ENCODE results near the gene COL5A1.

DNA sequence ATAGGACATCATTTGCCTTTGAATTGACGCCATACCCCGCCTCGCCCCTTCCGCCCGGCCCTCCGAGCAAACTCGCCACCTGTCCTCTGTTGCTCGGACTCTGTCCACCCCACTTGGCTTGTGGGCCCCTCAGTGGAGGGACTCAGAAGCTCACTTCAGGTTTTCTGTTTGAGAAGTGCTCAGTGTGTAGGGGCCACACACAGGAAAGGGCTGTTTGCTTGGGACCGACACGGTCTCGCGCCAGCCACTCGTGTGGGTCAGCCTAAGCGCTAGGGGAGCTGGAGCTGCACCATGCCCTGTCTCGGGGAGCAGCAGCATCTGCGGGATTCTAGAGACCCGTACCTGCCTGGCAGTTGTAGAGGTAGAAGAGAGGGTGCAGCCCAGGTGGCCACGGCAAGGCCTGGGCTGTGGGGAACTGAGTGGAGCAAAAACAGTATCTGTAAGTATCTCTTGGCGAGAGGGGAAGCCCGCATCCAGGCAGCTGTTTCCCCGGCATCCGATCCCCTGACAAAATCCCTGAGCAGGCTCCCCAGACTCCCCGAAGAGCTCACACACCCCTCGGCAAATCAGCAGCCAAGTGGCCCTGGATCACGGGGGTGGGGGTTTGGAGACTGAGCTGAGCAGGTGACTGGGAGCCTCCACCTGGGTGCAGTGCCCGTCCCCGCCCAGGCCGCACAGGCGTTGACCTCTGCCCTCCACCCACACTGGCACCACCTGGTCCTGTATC, 52.2 kb downstream of the COL5A1 start:
- TF ChIP-seq, protein P1, sequence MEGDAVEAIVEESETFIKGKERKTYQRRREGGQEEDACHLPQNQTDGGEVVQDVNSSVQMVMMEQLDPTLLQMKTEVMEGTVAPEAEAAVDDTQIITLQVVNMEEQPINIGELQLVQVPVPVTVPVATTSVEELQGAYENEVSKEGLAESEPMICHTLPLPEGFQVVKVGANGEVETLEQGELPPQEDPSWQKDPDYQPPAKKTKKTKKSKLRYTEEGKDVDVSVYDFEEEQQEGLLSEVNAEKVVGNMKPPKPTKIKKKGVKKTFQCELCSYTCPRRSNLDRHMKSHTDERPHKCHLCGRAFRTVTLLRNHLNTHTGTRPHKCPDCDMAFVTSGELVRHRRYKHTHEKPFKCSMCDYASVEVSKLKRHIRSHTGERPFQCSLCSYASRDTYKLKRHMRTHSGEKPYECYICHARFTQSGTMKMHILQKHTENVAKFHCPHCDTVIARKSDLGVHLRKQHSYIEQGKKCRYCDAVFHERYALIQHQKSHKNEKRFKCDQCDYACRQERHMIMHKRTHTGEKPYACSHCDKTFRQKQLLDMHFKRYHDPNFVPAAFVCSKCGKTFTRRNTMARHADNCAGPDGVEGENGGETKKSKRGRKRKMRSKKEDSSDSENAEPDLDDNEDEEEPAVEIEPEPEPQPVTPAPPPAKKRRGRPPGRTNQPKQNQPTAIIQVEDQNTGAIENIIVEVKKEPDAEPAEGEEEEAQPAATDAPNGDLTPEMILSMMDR (IDR thresholded peaks at IDR 0.05; ENCODE audit: low read depth, low read length) = no peak
- TF ChIP-seq EZH2phosphoT487 (IDR thresholded peaks at IDR 0.05; ENCODE audit: low read depth) = no peak
